LNCaP clone FGC (cell line): ENCODE data around the gene RPS17.
"Not testable (repeated sequence)": the region's sequence is repeated elsewhere in the genome, so short reads cannot be mapped to it uniquely, and the experiment has no call there.

Experiments
- DNase-seq: peaks from one replicate; pipeline ENCODE4 v3.0.0-alpha.2; 2011; ENCODE audit warnings: low read depth
- H3K4me3 ChIP-seq: 2 replicates; pipeline ENCODE4 v1.5.1; 2011; ENCODE audit warnings: mild to moderate bottlenecking, low read depth, low read length, control low read depth
- TF ChIP-seq, protein P1 (sequence below): IDR thresholded peaks from 2 replicates; pipeline ENCODE4 v1.5.1; 2012; ENCODE audit warnings: mild to moderate bottlenecking; ENCODE audit not compliant: control insufficient read depth, insufficient read depth; ENCODE audit errors: extremely low read depth

Gene RPS17

DNA sequence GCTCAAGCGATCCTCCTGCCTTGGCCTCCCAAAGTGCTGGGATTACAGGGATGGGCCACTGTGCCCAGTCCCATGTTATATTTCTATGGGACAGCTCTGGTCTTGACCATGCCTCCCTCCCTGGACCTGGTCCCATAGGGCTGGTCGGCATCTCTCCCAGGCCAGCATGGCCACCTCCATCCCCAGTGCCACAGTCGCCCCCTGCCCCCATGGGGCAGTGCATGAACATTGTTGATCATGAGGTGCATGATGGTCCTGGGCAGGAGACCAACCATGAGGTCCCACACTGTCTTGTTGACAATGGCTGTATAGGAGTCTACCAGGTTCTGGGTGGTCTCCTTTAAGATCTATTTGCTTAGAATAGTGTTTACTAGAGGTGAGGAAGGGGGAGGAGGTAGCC is 6.5 kb downstream of the RPS17 start:
- DNase-seq = no peak
- no peak overlapping the region for H3K4me3 ChIP-seq
- TF ChIP-seq, protein P1, sequence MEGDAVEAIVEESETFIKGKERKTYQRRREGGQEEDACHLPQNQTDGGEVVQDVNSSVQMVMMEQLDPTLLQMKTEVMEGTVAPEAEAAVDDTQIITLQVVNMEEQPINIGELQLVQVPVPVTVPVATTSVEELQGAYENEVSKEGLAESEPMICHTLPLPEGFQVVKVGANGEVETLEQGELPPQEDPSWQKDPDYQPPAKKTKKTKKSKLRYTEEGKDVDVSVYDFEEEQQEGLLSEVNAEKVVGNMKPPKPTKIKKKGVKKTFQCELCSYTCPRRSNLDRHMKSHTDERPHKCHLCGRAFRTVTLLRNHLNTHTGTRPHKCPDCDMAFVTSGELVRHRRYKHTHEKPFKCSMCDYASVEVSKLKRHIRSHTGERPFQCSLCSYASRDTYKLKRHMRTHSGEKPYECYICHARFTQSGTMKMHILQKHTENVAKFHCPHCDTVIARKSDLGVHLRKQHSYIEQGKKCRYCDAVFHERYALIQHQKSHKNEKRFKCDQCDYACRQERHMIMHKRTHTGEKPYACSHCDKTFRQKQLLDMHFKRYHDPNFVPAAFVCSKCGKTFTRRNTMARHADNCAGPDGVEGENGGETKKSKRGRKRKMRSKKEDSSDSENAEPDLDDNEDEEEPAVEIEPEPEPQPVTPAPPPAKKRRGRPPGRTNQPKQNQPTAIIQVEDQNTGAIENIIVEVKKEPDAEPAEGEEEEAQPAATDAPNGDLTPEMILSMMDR = no peak

DNA sequence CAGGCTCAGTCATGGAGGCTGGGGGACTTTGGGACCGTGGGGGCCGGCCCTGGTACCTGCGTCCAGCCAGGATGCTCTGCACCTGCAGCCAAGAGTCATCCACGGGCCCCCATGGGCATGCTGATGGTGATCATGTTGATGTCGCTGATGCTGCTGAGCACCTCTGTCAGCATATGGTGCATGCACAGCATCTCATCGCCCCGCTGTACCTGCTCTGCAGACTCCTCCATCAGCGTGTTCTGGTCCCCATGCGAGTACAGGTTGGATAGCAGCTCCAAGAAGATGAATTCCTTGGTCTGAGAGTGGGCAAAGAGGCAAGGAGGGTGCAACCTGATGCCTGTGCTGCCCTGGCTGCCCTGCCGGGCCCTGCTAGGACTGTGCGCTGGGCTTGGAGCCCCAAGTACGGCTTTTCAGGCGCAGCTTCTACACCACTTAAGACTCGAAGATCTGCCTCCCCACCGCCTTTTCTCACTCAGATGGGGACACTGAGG is 7.2 kb downstream of the RPS17 start:
- no peak overlapping the region for H3K4me3 ChIP-seq
- TF ChIP-seq, protein P1 = no peak
- DNase-seq = no peak

DNA sequence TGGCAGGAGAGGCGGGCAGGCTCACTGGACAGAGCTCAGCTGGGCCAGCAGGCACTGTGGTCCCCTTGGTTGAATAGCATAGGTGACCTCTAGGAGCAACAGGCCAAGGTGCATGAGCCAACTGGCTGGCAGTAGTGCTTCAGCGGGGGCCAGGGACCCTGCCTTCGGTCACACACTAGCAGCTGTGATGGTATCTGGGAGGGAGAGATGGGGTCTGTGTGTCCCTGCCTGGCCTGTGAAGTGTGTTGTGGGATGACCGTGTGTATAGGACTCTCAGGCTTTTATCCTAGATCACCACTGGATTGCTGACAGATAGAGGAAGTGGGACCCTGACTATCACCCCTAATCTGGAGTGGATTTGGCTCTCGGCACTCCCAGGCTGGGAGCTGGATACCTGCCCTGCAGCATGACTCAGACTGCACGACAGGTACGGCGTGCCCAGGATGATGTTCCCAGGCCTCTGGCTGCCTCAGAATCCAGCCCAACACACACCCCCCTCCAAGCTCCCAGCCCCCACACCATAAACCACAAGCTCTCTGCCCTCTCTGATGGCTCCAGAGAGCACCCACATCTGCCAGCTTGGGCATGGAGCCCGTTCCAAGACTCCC is 7.8 kb downstream of the RPS17 start:
- TF ChIP-seq, protein P1 = no peak
- DNase-seq = no peak
- no peak overlapping the region for H3K4me3 ChIP-seq

DNA sequence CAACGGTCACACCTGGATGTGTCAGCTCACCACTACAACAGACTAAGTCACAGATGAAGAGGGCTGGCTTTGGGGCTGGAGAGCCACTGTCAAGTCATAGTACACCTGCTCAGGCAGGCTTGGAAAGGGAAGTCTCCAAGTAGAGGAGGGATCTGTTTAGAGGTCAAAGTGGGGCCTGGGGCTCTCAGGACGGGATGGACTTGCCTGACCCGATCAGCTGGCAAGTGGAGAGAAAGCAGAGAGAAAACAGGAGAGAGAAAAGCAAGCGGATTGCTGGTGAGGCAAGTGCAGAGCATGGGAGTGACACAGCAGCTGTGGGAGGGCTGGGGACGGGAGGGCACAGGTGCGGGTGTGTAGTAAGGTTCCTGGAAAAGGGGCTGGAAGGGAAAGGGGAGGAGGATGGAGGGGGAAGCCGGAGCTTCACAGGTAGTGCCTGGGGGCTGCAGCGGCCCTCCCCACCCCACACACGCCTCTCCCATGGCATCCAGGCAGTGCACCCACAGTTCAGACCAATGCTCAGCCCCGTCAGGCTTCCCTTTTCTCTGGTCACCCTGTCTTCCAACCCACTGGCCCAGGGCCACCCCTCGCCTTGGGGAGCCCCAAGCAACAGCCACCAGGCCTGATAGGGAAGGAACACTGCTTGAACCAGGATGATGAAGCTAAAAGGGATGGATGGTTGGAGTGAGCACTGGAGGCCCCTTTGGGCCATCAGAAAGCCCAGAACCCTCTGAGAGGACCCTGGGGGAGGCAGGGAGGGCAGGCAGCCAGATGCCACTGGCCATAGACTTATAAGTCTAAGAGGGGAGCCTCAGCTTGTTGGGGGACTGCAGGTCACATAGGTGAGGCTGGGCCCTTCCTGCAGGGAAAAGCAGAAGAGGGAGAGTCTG is 8.5 kb downstream of the RPS17 start:
- H3K4me3 ChIP-seq = no peak overlapping the region
- TF ChIP-seq, protein P1 = no peak
- no peak for DNase-seq

DNA sequence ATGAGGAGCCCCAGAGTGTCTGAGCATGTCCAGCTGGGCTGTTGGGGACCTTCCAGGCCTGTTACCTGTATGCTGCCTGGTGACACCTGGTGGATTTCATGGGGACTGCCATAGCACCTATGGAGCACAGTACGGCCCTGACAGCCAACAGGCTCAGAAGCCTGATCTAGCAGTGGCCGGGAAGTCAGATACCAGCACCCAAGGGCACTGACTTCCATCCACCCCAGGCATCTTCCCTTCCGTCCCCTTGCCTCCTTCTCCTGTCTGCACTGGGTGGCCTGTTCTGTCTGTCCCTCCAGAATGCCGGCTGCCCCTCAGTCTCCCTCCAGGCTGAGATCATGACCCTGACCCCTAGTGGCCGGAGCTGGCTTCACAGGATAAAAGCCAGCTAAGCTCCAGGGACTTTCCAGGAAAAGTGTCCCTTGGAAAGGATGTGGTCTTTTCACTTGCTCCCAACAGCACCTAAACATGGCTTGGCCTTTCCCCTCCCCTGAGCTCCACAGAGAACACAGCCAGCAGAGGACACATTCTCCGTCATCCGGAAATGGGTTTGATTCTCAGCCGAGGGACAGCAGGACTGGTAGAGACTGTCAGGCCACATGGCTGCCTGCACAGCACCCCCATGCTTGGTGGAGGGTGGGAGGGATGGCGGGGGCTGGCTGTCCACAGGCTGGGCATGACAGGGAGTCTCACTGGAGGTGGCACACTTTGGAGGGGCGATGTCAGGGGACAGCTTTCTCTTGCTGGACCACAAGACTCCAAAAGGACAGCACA is 9.5 kb downstream of the RPS17 start:
- peak overlapping the region; percentile 20 for H3K4me3 ChIP-seq
- TF ChIP-seq, protein P1 = peak; percentile 84
- DNase-seq = peak; percentile 58

DNA sequence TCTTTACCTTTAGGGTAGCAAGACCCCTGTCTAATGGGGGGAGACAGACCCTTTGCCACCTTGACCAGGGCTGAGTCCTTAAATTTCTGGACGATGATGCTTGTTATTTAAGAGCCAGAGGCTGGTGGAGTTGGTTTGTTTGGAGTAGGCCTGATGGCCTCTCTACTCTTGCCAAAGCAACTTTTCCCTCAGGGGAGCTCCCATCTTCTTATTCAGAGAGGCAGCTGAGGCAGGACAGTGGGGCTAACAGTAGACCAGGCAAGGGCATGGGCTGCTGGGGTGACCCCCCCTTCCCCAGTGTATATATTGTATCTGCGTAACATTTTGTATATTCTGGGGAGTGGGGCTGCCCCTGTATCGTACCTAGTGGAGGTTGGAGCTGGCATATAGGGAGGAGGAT is 10.3 kb downstream of the RPS17 start:
- TF ChIP-seq, protein P1 = no peak
- no peak for DNase-seq
- no peak overlapping the region for H3K4me3 ChIP-seq

DNA sequence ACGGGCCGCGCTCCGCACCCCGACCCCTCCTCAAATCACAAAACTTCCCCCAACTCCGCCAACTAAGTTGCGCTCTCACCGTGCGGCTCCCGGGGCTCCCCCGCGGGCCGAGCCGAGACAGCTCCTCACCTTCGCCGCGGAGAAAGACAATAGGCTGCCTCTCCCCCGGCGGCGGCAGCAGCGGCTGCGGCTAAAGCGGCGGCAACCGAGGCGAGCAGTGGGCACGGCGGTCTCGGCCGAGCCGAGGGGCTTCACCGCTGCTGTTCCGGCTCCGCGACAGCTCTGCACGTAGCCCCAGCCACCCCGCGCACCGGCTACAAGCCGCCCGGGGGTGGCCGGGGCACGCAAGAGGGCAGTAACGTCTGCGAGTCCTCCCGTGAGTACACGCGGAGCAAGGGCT is 26.7 kb downstream of the RPS17 start:
- H3K4me3 ChIP-seq, DNase-seq: not testable (repeated sequence)

DNA sequence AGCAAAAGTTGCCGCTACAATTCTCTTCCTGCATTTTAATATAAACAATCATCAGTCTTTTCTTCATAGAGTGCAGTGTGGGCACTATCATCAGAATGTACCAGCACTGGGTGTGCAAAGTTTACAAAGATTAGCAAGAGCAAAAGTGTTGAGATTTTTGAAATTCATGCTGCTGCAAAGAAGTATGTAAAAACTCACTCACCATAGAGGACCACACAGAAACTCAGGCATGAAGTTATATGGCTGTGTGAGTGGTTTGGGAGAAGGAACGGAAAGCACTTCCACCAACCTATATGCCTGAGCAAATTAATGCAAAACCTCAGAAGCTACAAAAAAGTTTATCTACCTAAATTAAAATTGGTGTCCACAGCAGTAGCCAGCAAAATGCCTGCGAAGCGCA is 32.6 kb downstream of the RPS17 start:
- not testable (repeated sequence) for DNase-seq, H3K4me3 ChIP-seq

DNA sequence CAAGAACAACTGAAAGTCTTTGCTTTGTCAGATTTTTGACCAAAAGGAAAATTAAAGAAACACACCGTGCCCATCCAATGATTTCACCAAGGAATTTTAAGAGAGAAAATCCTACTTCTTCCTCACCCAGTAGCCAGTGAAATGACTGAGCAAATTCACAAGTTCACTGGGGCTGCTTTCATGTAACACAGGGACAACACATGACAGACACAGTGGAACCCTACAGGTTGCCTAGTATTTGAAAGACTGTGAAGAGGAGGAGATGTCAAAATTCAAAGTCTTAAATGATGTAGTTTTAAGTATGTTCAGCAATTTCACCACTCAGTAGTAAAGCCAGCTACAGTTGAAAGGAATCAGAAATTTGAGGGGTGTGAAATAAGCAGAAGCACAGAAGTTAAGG is 33.2 kb downstream of the RPS17 start:
- DNase-seq, H3K4me3 ChIP-seq: not testable (repeated sequence)

DNA sequence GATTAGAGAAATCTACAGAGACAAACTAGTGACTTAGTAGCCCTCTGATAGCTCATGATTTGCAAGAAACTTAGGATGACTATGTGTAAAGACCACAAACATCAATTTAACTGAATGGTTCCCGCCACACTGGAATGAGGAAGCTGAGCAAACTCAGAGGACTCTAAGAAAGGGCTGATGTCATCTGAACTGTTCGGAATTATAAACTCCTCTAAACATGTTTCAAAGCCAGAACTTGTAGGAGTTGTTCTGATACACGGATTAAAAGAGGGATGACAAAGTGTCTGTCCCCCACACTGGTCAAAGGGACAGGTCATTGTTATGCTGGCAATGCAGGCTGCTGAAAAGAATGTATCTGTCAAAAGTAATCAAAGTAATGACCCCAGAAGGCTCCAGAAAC is 34.4 kb downstream of the RPS17 start:
- not testable (repeated sequence) for DNase-seq, H3K4me3 ChIP-seq

DNA sequence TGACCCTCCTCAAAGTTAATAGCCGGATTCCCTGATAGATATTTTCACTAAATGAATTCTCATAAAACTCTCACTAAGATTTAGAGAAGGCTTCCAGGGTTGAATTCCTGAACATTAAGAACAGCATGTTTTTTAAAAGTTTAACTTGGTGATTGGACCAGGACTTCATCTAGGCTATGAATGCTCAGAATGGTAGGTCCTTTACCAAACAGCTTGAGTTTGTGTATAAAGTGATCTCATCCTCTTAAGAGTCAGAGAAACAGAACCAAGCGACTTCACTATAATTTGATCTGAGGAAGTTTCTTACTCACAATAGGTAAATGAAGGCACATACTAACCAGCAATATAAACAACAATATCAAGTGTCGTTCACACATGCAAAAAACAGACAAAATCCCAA is 36.2 kb downstream of the RPS17 start:
- not testable (repeated sequence) for H3K4me3 ChIP-seq, DNase-seq
